Mesenchymal stem cell (in vitro differentiated cells and primary cell): ENCODE data around the gene PRSS50.

Source experiments
- DNase-seq: peaks from one replicate; pipeline ENCODE4 v3.0.0-alpha.2; 2013
- H2AFZ ChIP-seq: one replicate; pipeline ENCODE4 v1.6.1; 2013; ENCODE audit warnings: low read depth, mild to moderate bottlenecking, control low read depth, inconsistent platforms, low read length, moderate library complexity
- H2AK5ac ChIP-seq: 2 replicates; pipeline ENCODE4 v1.6.1; 2013; ENCODE audit warnings: low read length, moderate library complexity, mild to moderate bottlenecking, inconsistent platforms; ENCODE audit not compliant: severe bottlenecking
- H2BK120ac ChIP-seq: one replicate; pipeline ENCODE4 v1.6.1; 2013; ENCODE audit warnings: low read depth, mild to moderate bottlenecking, inconsistent platforms, low read length, moderate library complexity
- H2BK12ac ChIP-seq, 2 experiments: one replicate each; pipeline ENCODE4 v1.6.1; 2013; ENCODE audit warnings: inconsistent platforms in 2 of 2, low read length in 2 of 2, mild to moderate bottlenecking in 2 of 2, moderate library complexity in 2 of 2, control low read depth in 1 of 2
- H2BK15ac ChIP-seq: one replicate; pipeline ENCODE4 v1.6.1; 2013; ENCODE audit warnings: mild to moderate bottlenecking, low read depth, inconsistent platforms; ENCODE audit not compliant: poor library complexity, severe bottlenecking
- H2BK5ac ChIP-seq: 2 replicates; pipeline ENCODE4 v1.6.1; 2013; ENCODE audit warnings: low read depth, mild to moderate bottlenecking, low read length, control low read depth, inconsistent platforms; ENCODE audit not compliant: poor library complexity, severe bottlenecking
- H3K14ac ChIP-seq, 2 experiments: one replicate each; pipeline ENCODE4 v1.6.1; 2013; ENCODE audit warnings: inconsistent platforms in 2 of 2, low read length in 2 of 2, control low read depth in 1 of 2, mild to moderate bottlenecking in 1 of 2, moderate library complexity in 1 of 2
- H3K18ac ChIP-seq, 2 experiments: one replicate each; pipeline ENCODE4 v1.6.1; 2013; ENCODE audit warnings: inconsistent platforms in 2 of 2, low read length in 2 of 2, control low read depth in 1 of 2, low read depth in 1 of 2, mild to moderate bottlenecking in 1 of 2
- H3K23ac ChIP-seq, 2 experiments: one replicate each; pipeline ENCODE4 v1.6.1; 2013; ENCODE audit warnings: inconsistent platforms in 2 of 2, low read length in 2 of 2, mild to moderate bottlenecking in 2 of 2, moderate library complexity in 2 of 2, control low read depth in 1 of 2
- H3K27ac ChIP-seq: 2 replicates; pipeline ENCODE4 v1.5.1; 2013; ENCODE audit warnings: mild to moderate bottlenecking, moderate library complexity, low read length, control low read depth, inconsistent platforms; ENCODE audit not compliant: poor library complexity, severe bottlenecking
- H3K27me3 ChIP-seq, 2 experiments: 2 replicates each; pipeline versions ENCODE4 v1.6.1 to v1.7.0; 2013; ENCODE audit warnings: low read length in 2 of 2, mild to moderate bottlenecking in 2 of 2, moderate library complexity in 2 of 2, control low read depth in 1 of 2, inconsistent platforms in 1 of 2; ENCODE audit not compliant: control insufficient read depth in 1 of 2, insufficient read depth in 1 of 2
- H3K36me3 ChIP-seq, 2 experiments: 2 replicates each; pipeline versions ENCODE4 v1.6.1 to v1.7.0; 2013; ENCODE audit warnings: low read length in 2 of 2, control low read depth in 1 of 2, inconsistent platforms in 1 of 2, low read depth in 1 of 2, mild to moderate bottlenecking in 1 of 2; ENCODE audit not compliant: insufficient read depth in 2 of 2, control insufficient read depth in 1 of 2
- H3K4ac ChIP-seq, 2 experiments: one replicate each; pipeline ENCODE4 v1.6.1; 2013; ENCODE audit warnings: inconsistent platforms in 2 of 2, low read length in 2 of 2, mild to moderate bottlenecking in 2 of 2, moderate library complexity in 2 of 2, control low read depth in 1 of 2, low read depth in 1 of 2
- H3K4me1 ChIP-seq: 2 replicates; pipeline ENCODE4 v1.6.1; 2013; ENCODE audit warnings: low read depth, low read length, control low read depth; ENCODE audit not compliant: control insufficient read depth, insufficient read depth
- H3K4me2 ChIP-seq: 2 replicates; pipeline ENCODE4 v1.6.1; 2013; ENCODE audit warnings: low read length, mild to moderate bottlenecking, inconsistent platforms; ENCODE audit not compliant: poor library complexity, severe bottlenecking
- H3K4me3 ChIP-seq, 2 experiments: 2 replicates each; pipeline versions ENCODE4 v1.5.1 to v1.7.0; 2013; ENCODE audit warnings: low read length in 2 of 2, mild to moderate bottlenecking in 2 of 2, control low read depth in 1 of 2, low read depth in 1 of 2; ENCODE audit not compliant: insufficient read depth in 1 of 2
- H3K79me1 ChIP-seq: replicated peaks from 2 replicates; pipeline ENCODE4 v1.6.1; 2013; ENCODE audit warnings: mild to moderate bottlenecking, control low read depth, low read length, inconsistent platforms; ENCODE audit not compliant: poor library complexity, severe bottlenecking
- H3K9ac ChIP-seq: 2 replicates; pipeline ENCODE4 v1.7.0; 2013; ENCODE audit warnings: mild to moderate bottlenecking, low read length, moderate library complexity
- H3K9me3 ChIP-seq: 2 replicates; pipeline ENCODE4 v1.7.0; 2013; ENCODE audit warnings: mild to moderate bottlenecking, low read length; ENCODE audit not compliant: control insufficient read depth
- H4K8ac ChIP-seq: one replicate; pipeline ENCODE4 v1.6.1; 2013; ENCODE audit warnings: inconsistent platforms, mild to moderate bottlenecking, low read length, moderate library complexity
- H4K91ac ChIP-seq: one replicate; pipeline ENCODE4 v1.6.1; 2013; ENCODE audit warnings: mild to moderate bottlenecking, low read length, inconsistent platforms
- WGBS: methylation state at CpG from one replicate; pipeline ENCODE4 v1.1.7; 2013; ENCODE audit warnings: mixed read lengths; 5-methylcytosine and 5-hydroxymethylcytosine counted together

Gene PRSS50

GRCh38 chr3:46670000-46670890, 47.4 kb downstream of the PRSS50 start:
- Histone ChIP-seq H3K4me3 (no peak overlapping the region), H2AK5ac (no peak overlapping the region), H3K14ac (no peak overlapping the region), H3K79me1 (no peaks in the 10 kb centered on the region), H2AFZ (no peak overlapping the region), H2BK120ac (no peak overlapping the region), H3K27me3 (peaks cover 10 to 30% of the 10 kb centered on the region in 2 experiments), H3K4ac (no peak overlapping the region), H3K9me3 (no peaks in the 10 kb centered on the region), H2BK5ac (no peak overlapping the region), H3K4me2 (no peak overlapping the region), H3K23ac (no peak overlapping the region), H2BK15ac (no peak overlapping the region), H3K4me1 (peaks cover 2% of the 10 kb centered on the region), H2BK12ac (no peak overlapping the region), H3K9ac (no peak overlapping the region), H3K27ac (no peak overlapping the region), H3K36me3 (no peaks in the 10 kb centered on the region), H4K91ac (no peak overlapping the region), H3K18ac (no peak overlapping the region), H4K8ac (no peak overlapping the region)
- DNase-seq = no peak
- 86% methylated on average over 16 of the region's 17 CpGs for WGBS

DNA sequence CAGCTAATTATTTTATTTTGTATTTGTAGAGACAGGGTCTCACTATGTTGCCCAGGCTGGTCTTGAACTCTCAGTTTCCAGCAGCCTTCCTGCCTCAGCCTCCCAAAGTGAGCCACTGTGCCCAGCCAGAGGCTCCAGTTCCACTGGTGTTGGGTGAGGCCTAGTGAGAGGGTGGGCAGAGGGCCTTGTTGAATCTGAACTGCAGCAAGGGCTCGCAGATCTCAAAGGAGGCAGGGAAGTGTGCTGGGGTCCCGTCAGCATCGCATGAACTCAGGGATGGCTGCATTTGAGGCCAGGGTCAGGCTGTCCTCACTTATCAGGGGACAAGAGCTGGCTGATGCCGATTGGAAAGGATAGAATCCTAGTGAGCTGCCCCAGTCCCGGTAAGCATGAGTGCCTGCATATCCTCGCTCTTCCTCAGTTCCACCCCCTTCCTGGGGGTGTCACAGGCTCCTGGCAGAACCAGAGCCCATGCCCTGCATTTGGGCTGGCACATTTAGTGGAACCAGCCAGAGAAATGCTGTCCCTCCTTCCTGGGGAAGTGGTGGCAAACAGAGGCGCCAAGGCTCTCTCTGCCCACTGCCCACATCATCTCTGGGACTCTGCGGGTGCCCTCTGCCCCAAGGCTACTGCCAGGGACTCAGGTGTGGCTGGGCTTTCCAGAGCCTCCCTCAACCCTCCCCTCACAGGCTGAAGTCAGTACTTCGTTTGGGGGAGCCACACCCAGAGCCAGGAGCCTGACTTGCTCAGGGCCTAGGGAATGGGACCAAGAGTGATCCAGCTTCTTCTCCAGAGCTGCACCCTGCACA, 48.3 kb downstream of the PRSS50 start:
- Histone ChIP-seq H4K91ac (no peak overlapping the region), H3K27ac (no peak overlapping the region), H2BK15ac (no peak overlapping the region), H3K9me3 (no peaks in the 10 kb centered on the region), H2BK5ac (no peak overlapping the region), H3K4me3 (no peak overlapping the region), H3K79me1 (no peaks in the 10 kb centered on the region), H3K4me2 (no peak overlapping the region), H3K36me3 (no peaks in the 10 kb centered on the region), H2BK12ac (no peak overlapping the region), H3K9ac (no peak overlapping the region), H2AFZ (no peak overlapping the region), H3K18ac (no peak overlapping the region), H2BK120ac (no peak overlapping the region), H3K14ac (no peak overlapping the region), H3K4me1 (peaks cover 2% of the 10 kb centered on the region), H2AK5ac (no peak overlapping the region), H3K23ac (no peak overlapping the region), H4K8ac (no peak overlapping the region), H3K27me3 (peaks cover 10 to 35% of the 10 kb centered on the region in 2 experiments), H3K4ac (no peak overlapping the region)
- WGBS = 88% methylated on average over 9 of the region's 9 CpGs
- DNase-seq = no peak

DNA sequence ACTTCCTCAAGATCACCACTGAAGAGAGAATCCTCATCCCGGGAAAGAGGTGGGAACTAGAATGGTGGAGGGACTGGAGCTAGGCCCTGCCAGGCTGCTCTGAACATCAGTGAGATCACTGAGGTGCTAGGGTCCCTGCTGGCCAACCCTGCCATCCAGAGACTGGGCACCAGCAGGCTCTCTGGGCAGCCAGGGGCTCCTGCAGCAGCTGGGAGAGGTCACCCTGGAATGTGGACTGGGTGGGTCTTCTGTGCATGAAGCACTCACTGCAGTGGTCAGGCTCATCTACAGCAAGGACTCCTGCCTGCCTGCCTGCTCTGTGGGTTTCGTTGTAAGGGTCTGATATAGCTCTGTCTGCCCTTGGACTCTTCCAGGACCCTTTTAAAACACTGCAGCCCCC, 49.1 kb downstream of the PRSS50 start:
- H2AK5ac ChIP-seq = no peak overlapping the region
- no peak overlapping the region for H3K9ac ChIP-seq
- no peak overlapping the region for H2BK12ac ChIP-seq
- peaks cover 12 to 31% of the 10 kb centered on the region in 2 experiments for H3K27me3 ChIP-seq
- H2BK15ac ChIP-seq = no peak overlapping the region
- H3K4me2 ChIP-seq = no peak overlapping the region
- no peak overlapping the region for H4K91ac ChIP-seq
- H3K4ac ChIP-seq = no peak overlapping the region
- H3K4me1 ChIP-seq = peaks cover 3% of the 10 kb centered on the region
- H2BK120ac ChIP-seq = no peak overlapping the region
- H3K9me3 ChIP-seq = no peaks in the 10 kb centered on the region
- no peaks in the 10 kb centered on the region for H3K79me1 ChIP-seq
- H3K14ac ChIP-seq = no peak overlapping the region
- no peak overlapping the region for H3K4me3 ChIP-seq
- no peak overlapping the region for H4K8ac ChIP-seq
- DNase-seq = no peak
- no peak overlapping the region for H3K27ac ChIP-seq
- H2AFZ ChIP-seq = no peak overlapping the region
- no peak overlapping the region for H2BK5ac ChIP-seq
- WGBS = 94% methylated on average over 2 of the region's 2 CpGs
- H3K23ac ChIP-seq = no peak overlapping the region
- H3K18ac ChIP-seq = no peak overlapping the region
- H3K36me3 ChIP-seq = no peaks in the 10 kb centered on the region

GRCh38 chr3:46668116-46668515, 49.6 kb downstream of the PRSS50 start:
- Histone ChIP-seq H3K14ac (no peak overlapping the region), H2AK5ac (no peak overlapping the region), H3K23ac (no peak overlapping the region), H3K27ac (no peak overlapping the region), H3K4me2 (no peak overlapping the region), H2BK15ac (no peak overlapping the region), H3K4ac (no peak overlapping the region), H2BK12ac (no peak overlapping the region), H4K8ac (no peak overlapping the region), H3K36me3 (no peaks in the 10 kb centered on the region), H2AFZ (no peak overlapping the region), H2BK5ac (no peak overlapping the region), H3K79me1 (no peaks in the 10 kb centered on the region), H3K18ac (no peak overlapping the region), H3K27me3 (peaks cover 12 to 27% of the 10 kb centered on the region in 2 experiments), H3K9ac (no peak overlapping the region), H2BK120ac (no peak overlapping the region), H4K91ac (no peak overlapping the region), H3K9me3 (no peaks in the 10 kb centered on the region), H3K4me1 (peaks cover 5% of the 10 kb centered on the region), H3K4me3 (no peak overlapping the region)
- no peak for DNase-seq
- WGBS = 78% methylated on average over 8 of the region's 8 CpGs
